ENCODE results near the gene CCNI2. TPM values are rescaled to one million over a fixed set of nuclear protein-coding genes. Genes with fewer than 3 reads are reported as not detected.

CCNI2 gene
- total RNA-seq, 1 experiment from 2014 or later, result 1.4 TPM

GRCh38 chr5:132760601-132761317 lies 13.5 kb downstream of the CCNI2 start (continued):
- TF ChIP-seq YY1 (IDR thresholded peaks at IDR 0.05; ENCODE audit: extremely low read depth, insufficient replicate concordance, low read depth, low read length) (no peak), CBX3 (IDR thresholded peaks at IDR 0.05; ENCODE audit: low read depth) (no peak), ZNF274 (IDR thresholded peaks at IDR 0.05; ENCODE audit: low read depth, low read length) (no peak), JUND (IDR thresholded peaks at IDR 0.05) (no peak), CEBPB (IDR thresholded peaks at IDR 0.05; ENCODE audit: low read depth) (no peak)

- Histone ChIP-seq H3K36me3 (ENCODE audit: control insufficient read depth in 1 of 2, insufficient read depth in 2 of 2, low read length in 2 of 2) (peaks cover 7 to 11% of the 10 kb centered on the region in 2 experiments; a peak in 2 of 4 replicates), H3K9me3 (ENCODE audit: control insufficient read depth in 1 of 2, insufficient read depth in 1 of 2, low read depth in 1 of 2, low read length in 2 of 2) (no peaks in the 10 kb centered on the region), H3K27ac (ENCODE audit: low read depth, low read length) (no peak overlapping the region), H3K9me2 (ENCODE audit: insufficient read depth) (no peaks in the 10 kb centered on the region), H3K27me3 (ENCODE audit: insufficient read depth, low read length) (no peaks in the 10 kb centered on the region), H3K9ac (ENCODE audit: low read length) (no peak overlapping the region), H3K4me3 (replicated peaks in 1 of 2; ENCODE audit: low read depth in 1 of 2, low read length in 2 of 2) (no peak overlapping the region), H3K79me2 (ENCODE audit: insufficient read depth, low read length) (no peaks in the 10 kb centered on the region), H3K4me2 (ENCODE audit: low read length) (no peak overlapping the region), H2AFZ (ENCODE audit: low read depth, low read length, poor library complexity, severe bottlenecking) (no peak overlapping the region), H4K20me1 (ENCODE audit: insufficient read depth) (no peaks in the 10 kb centered on the region), H3K4me1 (ENCODE audit: control insufficient read depth in 1 of 2, insufficient read depth in 2 of 2, low read length in 2 of 2) (no peaks in the 10 kb centered on the region)
- ChIA-PET POLR2A (no interaction called here), RAD21 (ENCODE audit: low non-redundant PET in 1 of 2, low total read pairs in 2 of 2, uncharacterized antibody in 2 of 2, unreplicated experiment in 2 of 2) (no interaction called here), CTCF (no interaction called here)
- intact Hi-C loops (cut with micrococcal nuclease), result no loop called here
- ATAC-seq, result peak; percentile 20; the same call in 1 of the 2 replicates
- BruUV-seq (replicated peaks), result no TSS peak
- DNase-seq (ENCODE audit: low read depth, low spot score), result no peak
- no peak for TF ChIP-seq CTCF (IDR thresholded peaks at IDR 0.05 in 2 of 3, conservative IDR thresholded peaks at IDR 0.05 in 1 of 3; ENCODE audit: borderline replicate concordance in 1 of 3, insufficient read depth in 1 of 3, low read depth in 2 of 3, low read length in 2 of 3)
- TF ChIP-seq, protein P1, sequence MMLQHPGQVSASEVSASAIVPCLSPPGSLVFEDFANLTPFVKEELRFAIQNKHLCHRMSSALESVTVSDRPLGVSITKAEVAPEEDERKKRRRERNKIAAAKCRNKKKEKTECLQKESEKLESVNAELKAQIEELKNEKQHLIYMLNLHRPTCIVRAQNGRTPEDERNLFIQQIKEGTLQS (IDR thresholded peaks at IDR 0.05), result no peak
- TF ChIP-seq EGR1 (IDR thresholded peaks at IDR 0.05; ENCODE audit: low read depth), result no peak
- no peak for TF ChIP-seq MAX (IDR thresholded peaks at IDR 0.05)
- TF ChIP-seq POLR2A (IDR thresholded peaks at IDR 0.05; ENCODE audit: borderline replicate concordance, extremely low read depth, insufficient read depth, insufficient read length), result no peak
- TF ChIP-seq REST (IDR thresholded peaks at IDR 0.05; ENCODE audit: low read depth), result no peak
- no peak for TF ChIP-seq JUND (IDR thresholded peaks at IDR 0.05)
- no peak for TF ChIP-seq CBX3 (IDR thresholded peaks at IDR 0.05; ENCODE audit: low read depth)
- TF ChIP-seq YY1 (IDR thresholded peaks at IDR 0.05; ENCODE audit: extremely low read depth, insufficient replicate concordance, low read depth, low read length), result no peak
- TF ChIP-seq ELF1 (IDR thresholded peaks at IDR 0.05; ENCODE audit: borderline replicate concordance, low read depth), result no peak
- TF ChIP-seq ZNF274 (IDR thresholded peaks at IDR 0.05; ENCODE audit: low read depth, low read length), result no peak
- TF ChIP-seq TCF7L2 (IDR thresholded peaks at IDR 0.05; ENCODE audit: borderline replicate concordance, extremely low read depth, insufficient read depth, insufficient read length), result no peak
These were observed 14.4 kb downstream of the CCNI2 start for GRCh38 chr5:132761321-132762240.
